Left ventricle myocardium inferior (tissue), 1 donor: ENCODE data around the gene EPB42. TPM values are rescaled to one million over a fixed set of nuclear protein-coding genes. Genes with fewer than 3 reads are reported as not detected.

Experiments
- DNase-seq: peaks from one replicate; pipeline ENCODE4 v3.0.0-alpha.2; 2020
- H3K27ac ChIP-seq: fragments of 200-600 bp; replicated peaks from 2 replicates; pipeline ENCODE4 v1.8.0; 2021
- H3K27me3 ChIP-seq: fragments of 200-600 bp; 2 replicates; pipeline ENCODE4 v1.8.0; 2021; ENCODE audit warnings: low read depth
- H3K36me3 ChIP-seq: fragments of 200-600 bp; 2 replicates; pipeline ENCODE4 v1.8.0; 2021
- H3K4me1 ChIP-seq: fragments of 200-600 bp; 2 replicates; pipeline ENCODE4 v1.8.0; 2021
- H3K4me3 ChIP-seq: fragments of 200-600 bp; 2 replicates; pipeline ENCODE4 v1.8.0; 2021; ENCODE audit warnings: mild to moderate bottlenecking, moderate library complexity
- H3K9me3 ChIP-seq: fragments of 200-600 bp; replicated peaks from 2 replicates; pipeline ENCODE4 v1.8.0; 2021
- intact Hi-C: fragments of 100-400 bp; cut with micrococcal nuclease; formaldehyde crosslinking; loops from one replicate; pipeline ENCODE4 v1.11.0; 2022
- total RNA-seq: library from RNA; stranded (reverse); fragmentation: NEBNext Ultra II Directional; extraction: Animal tissue kit (Norgen Biotek cat#: 25700); gene quantifications from one replicate; pipeline ENCODE4 v1.2.1, GENCODE V29; 2021
- TF ChIP-seq, protein P1 (sequence below): fragments of 200-600 bp; IDR thresholded peaks from 2 replicates; pipeline ENCODE4 v1.8.0; 2021; ENCODE audit warnings: antibody characterized with exemption, mild to moderate bottlenecking, borderline replicate concordance
- donor health status: DM: no; HTN: yes; CAD: no; lungs with severe emphysema.

Gene EPB42
- total RNA-seq, 1 donor from 2014 or later = not detected

DNA sequence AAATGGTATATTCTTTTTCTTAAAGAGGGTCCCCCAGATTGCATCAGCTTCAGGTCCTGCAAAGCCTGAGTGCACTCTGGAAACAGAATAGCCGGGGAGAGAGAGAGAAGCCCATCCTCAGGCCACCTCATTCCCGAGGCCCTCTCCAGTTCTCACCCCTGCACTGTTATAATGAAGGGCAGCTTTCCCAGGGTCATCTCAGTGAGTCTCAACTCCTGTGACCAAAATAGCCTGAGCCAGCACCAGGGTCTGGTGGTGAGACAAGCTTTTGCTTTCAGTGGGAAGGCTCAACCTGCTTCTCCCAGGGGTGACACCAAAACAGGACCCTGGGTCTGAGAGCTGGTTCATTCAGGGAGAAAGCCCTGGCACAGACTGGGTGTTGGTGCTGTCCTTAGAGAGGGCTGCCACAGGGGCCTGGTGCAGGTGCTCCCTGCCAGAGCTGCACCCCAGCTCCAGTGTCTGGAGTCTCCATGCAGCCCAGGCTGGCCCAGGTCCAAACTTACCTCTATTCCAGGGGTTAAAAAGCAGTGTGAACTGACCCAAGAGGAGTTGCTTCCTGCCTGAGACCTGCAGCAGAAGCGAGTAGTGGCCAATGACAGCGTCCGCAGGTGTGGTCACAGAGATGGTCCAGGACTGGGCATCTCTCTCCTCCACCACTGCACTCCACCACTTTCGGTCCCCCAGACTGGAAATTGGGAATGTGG is 6.1 kb downstream of the EPB42 start:
- DNase-seq = no peak
- H3K27ac ChIP-seq = no peak overlapping the region
- no peaks in the 10 kb centered on the region for H3K36me3 ChIP-seq
- no peak overlapping the region for H3K4me3 ChIP-seq
- H3K27me3 ChIP-seq = peaks cover 18% of the 10 kb centered on the region
- intact Hi-C loops = no loop called here
- H3K4me1 ChIP-seq = peaks cover 9% of the 10 kb centered on the region
- TF ChIP-seq, protein P1, sequence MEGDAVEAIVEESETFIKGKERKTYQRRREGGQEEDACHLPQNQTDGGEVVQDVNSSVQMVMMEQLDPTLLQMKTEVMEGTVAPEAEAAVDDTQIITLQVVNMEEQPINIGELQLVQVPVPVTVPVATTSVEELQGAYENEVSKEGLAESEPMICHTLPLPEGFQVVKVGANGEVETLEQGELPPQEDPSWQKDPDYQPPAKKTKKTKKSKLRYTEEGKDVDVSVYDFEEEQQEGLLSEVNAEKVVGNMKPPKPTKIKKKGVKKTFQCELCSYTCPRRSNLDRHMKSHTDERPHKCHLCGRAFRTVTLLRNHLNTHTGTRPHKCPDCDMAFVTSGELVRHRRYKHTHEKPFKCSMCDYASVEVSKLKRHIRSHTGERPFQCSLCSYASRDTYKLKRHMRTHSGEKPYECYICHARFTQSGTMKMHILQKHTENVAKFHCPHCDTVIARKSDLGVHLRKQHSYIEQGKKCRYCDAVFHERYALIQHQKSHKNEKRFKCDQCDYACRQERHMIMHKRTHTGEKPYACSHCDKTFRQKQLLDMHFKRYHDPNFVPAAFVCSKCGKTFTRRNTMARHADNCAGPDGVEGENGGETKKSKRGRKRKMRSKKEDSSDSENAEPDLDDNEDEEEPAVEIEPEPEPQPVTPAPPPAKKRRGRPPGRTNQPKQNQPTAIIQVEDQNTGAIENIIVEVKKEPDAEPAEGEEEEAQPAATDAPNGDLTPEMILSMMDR = no peak
- no peaks in the 10 kb centered on the region for H3K9me3 ChIP-seq

- Histone ChIP-seq H3K27me3 (peaks cover 24% of the 10 kb centered on the region), H3K4me3 (no peak overlapping the region), H3K36me3 (no peaks in the 10 kb centered on the region), H3K4me1 (peaks cover 9% of the 10 kb centered on the region), H3K27ac (no peak overlapping the region), H3K9me3 (no peaks in the 10 kb centered on the region)
- TF ChIP-seq, protein P1 = no peak
- intact Hi-C loops = no loop called here
- no peak for DNase-seq
Measured at GRCh38 chr15:43214169-43214568, 6.6 kb downstream of the EPB42 start.

GRCh38 chr15:43213466-43213865 is 7.4 kb downstream of the EPB42 start:
- H3K9me3 ChIP-seq = no peaks in the 10 kb centered on the region
- H3K4me3 ChIP-seq = no peak overlapping the region
- H3K27ac ChIP-seq = no peak overlapping the region
- TF ChIP-seq, protein P1 = no peak
- no peak for DNase-seq
- peaks cover 9% of the 10 kb centered on the region for H3K4me1 ChIP-seq
- intact Hi-C loops = no loop called here
- H3K36me3 ChIP-seq = no peaks in the 10 kb centered on the region
- H3K27me3 ChIP-seq = peaks cover 31% of the 10 kb centered on the region

DNA sequence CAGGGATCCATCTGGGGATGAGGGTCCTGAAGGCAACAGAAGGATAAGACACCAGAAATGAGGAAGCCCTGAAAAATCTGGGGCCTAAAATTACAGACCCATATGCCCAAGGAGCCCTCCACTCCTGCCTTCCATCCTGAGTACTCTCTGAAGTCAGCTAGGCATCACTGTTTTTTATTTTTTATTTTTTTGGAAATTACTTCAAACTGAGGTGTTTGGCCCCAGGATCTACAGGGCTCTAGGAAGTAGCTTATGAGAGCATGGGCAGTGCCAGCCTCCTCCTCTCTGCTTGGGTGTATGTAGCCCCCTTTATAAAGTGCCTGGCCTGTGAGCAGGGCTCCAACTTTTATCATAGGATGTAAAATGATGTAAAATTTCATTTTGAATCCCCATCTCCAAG is 7.9 kb downstream of the EPB42 start:
- H3K4me1 ChIP-seq = peaks cover 9% of the 10 kb centered on the region
- intact Hi-C loops = no loop called here
- H3K36me3 ChIP-seq = no peaks in the 10 kb centered on the region
- no peaks in the 10 kb centered on the region for H3K9me3 ChIP-seq
- H3K27ac ChIP-seq = no peak overlapping the region
- no peak for DNase-seq
- peaks cover 36% of the 10 kb centered on the region for H3K27me3 ChIP-seq
- H3K4me3 ChIP-seq = no peak overlapping the region
- TF ChIP-seq, protein P1 = no peak

GRCh38 chr15:43212299-43212698 is 8.5 kb downstream of the EPB42 start:
- H3K27me3 ChIP-seq = peaks cover 39% of the 10 kb centered on the region
- H3K4me3 ChIP-seq = no peak overlapping the region
- intact Hi-C loops = no loop called here
- no peaks in the 10 kb centered on the region for H3K36me3 ChIP-seq
- TF ChIP-seq, protein P1 = no peak
- peaks cover 9% of the 10 kb centered on the region for H3K4me1 ChIP-seq
- H3K27ac ChIP-seq = no peak overlapping the region
- no peak for DNase-seq
- H3K9me3 ChIP-seq = no peaks in the 10 kb centered on the region
